HEK293 (cell line): ENCODE results near the gene ACSM3.

Source experiments
- IKZF3 ChIP-seq: fragments of 450-650 bp; IDR thresholded peaks from 2 replicates; pipeline ENCODE4 v1.5.0; 2018; ENCODE audit warnings: missing biosample characterization, mild to moderate bottlenecking, missing genetic modification characterization, moderate library complexity
- KLF8 ChIP-seq: fragments of 450-650 bp; formaldehyde crosslinking; IDR thresholded peaks from 2 replicates; pipeline ENCODE4 v1.5.1; 2016; ENCODE audit warnings: missing biosample characterization, missing genetic modification characterization
- MEIS1 ChIP-seq: sonication (generic); formaldehyde crosslinking; IDR thresholded peaks from 2 replicates; pipeline ENCODE4 v1.8.1; 2022; ENCODE audit warnings: missing genetic modification reagents, mild to moderate bottlenecking, borderline replicate concordance
- YY1 ChIP-seq: fragments of 450-650 bp; formaldehyde crosslinking; IDR thresholded peaks from 2 replicates; pipeline ENCODE4 v1.5.1; 2018; ENCODE audit warnings: missing biosample characterization, missing genetic modification characterization
- ZBTB48 ChIP-seq: fragments of 450-650 bp; formaldehyde crosslinking; IDR thresholded peaks from 2 replicates; pipeline ENCODE4 v1.5.1; 2016; ENCODE audit warnings: missing biosample characterization, missing genetic modification characterization
- ZBTB7A ChIP-seq: fragments of 450-650 bp; formaldehyde crosslinking; IDR thresholded peaks from 2 replicates; pipeline ENCODE4 v1.5.1; 2016; ENCODE audit warnings: low read depth, missing biosample characterization, missing genetic modification characterization
- ZEB2 ChIP-seq: fragments of 450-650 bp; formaldehyde crosslinking; IDR thresholded peaks from 2 replicates; pipeline ENCODE4 v1.5.1; 2016; ENCODE audit warnings: missing biosample characterization, missing genetic modification characterization
- ZFHX2 ChIP-seq: fragments of 450-650 bp; formaldehyde crosslinking; conservative IDR thresholded peaks from 2 replicates; pipeline ENCODE4 v1.5.1; 2016; ENCODE audit warnings: missing biosample characterization, missing genetic modification characterization
- ZFP69B ChIP-seq: fragments of 450-650 bp; formaldehyde crosslinking; IDR thresholded peaks from 2 replicates; pipeline ENCODE4 v1.5.1; 2016; ENCODE audit warnings: missing biosample characterization, missing genetic modification characterization
- ZNF416 ChIP-seq: fragments of 450-650 bp; formaldehyde crosslinking; IDR thresholded peaks from 2 replicates; pipeline ENCODE4 v1.5.1; 2016; ENCODE audit warnings: missing biosample characterization, missing genetic modification characterization
- ZNF473 ChIP-seq: fragments of 450-650 bp; formaldehyde crosslinking; IDR thresholded peaks from 2 replicates; pipeline ENCODE4 v1.5.1; 2017; ENCODE audit warnings: missing biosample characterization, missing genetic modification characterization
- ZNF521 ChIP-seq: fragments of 450-650 bp; formaldehyde crosslinking; IDR thresholded peaks from 2 replicates; pipeline ENCODE4 v1.5.1; 2017; ENCODE audit warnings: missing biosample characterization, mild to moderate bottlenecking, missing genetic modification characterization
- ZNF529 ChIP-seq: fragments of 450-650 bp; formaldehyde crosslinking; IDR thresholded peaks from 2 replicates; pipeline ENCODE4 v1.5.1; 2017; ENCODE audit warnings: missing genetic modification characterization, missing biosample characterization; ENCODE audit not compliant: insufficient replicate concordance
- ZNF561 ChIP-seq: fragments of 450-650 bp; IDR thresholded peaks from 2 replicates; pipeline ENCODE4 v1.5.1; 2018; ENCODE audit warnings: missing biosample characterization, missing genetic modification characterization, borderline replicate concordance
- ZNF791 ChIP-seq: fragments of 450-650 bp; formaldehyde crosslinking; IDR thresholded peaks from 2 replicates; pipeline ENCODE4 v1.5.1; 2016; ENCODE audit warnings: missing biosample characterization, missing genetic modification characterization
- ZSCAN30 ChIP-seq: fragments of 450-650 bp; IDR thresholded peaks from 2 replicates; pipeline ENCODE4 v1.5.1; 2018; ENCODE audit warnings: missing biosample characterization, mild to moderate bottlenecking, missing genetic modification characterization, moderate library complexity
- TF ChIP-seq, protein P1 (sequence below): fragments of 450-650 bp; formaldehyde crosslinking; IDR thresholded peaks from 2 replicates; pipeline ENCODE4 v1.5.1; 2016; ENCODE audit warnings: missing biosample characterization, missing genetic modification characterization
- TF ChIP-seq, protein P2 (sequence below): fragments of 450-650 bp; formaldehyde crosslinking; IDR thresholded peaks from 2 replicates; pipeline ENCODE4 v1.5.1; 2016; ENCODE audit warnings: missing biosample characterization, missing genetic modification characterization
- TF ChIP-seq, protein P3 (sequence below): fragments of 450-650 bp; formaldehyde crosslinking; IDR thresholded peaks from 2 replicates; pipeline ENCODE4 v1.5.1; 2016; ENCODE audit warnings: missing biosample characterization, missing genetic modification characterization
- TF ChIP-seq, protein P4 (sequence below): fragments of 450-650 bp; formaldehyde crosslinking; IDR thresholded peaks from 2 replicates; pipeline ENCODE4 v1.5.1; 2016; ENCODE audit warnings: missing biosample characterization, missing genetic modification characterization, borderline replicate concordance
- TF ChIP-seq, protein P5 (sequence below): fragments of 450-650 bp; formaldehyde crosslinking; IDR thresholded peaks from 2 replicates; pipeline ENCODE4 v1.5.1; 2016; ENCODE audit warnings: missing biosample characterization, missing genetic modification characterization, low read depth
- TF ChIP-seq, protein P6 (sequence below): fragments of 450-650 bp; formaldehyde crosslinking; IDR thresholded peaks from 2 replicates; pipeline ENCODE4 v1.5.1; 2016; ENCODE audit warnings: missing biosample characterization, missing genetic modification characterization
- TF ChIP-seq, protein P7 (sequence below): fragments of 450-650 bp; formaldehyde crosslinking; conservative IDR thresholded peaks from 2 replicates; pipeline ENCODE4 v1.5.1; 2016; ENCODE audit warnings: low read depth, missing biosample characterization, missing genetic modification characterization

Gene ACSM3

DNA sequence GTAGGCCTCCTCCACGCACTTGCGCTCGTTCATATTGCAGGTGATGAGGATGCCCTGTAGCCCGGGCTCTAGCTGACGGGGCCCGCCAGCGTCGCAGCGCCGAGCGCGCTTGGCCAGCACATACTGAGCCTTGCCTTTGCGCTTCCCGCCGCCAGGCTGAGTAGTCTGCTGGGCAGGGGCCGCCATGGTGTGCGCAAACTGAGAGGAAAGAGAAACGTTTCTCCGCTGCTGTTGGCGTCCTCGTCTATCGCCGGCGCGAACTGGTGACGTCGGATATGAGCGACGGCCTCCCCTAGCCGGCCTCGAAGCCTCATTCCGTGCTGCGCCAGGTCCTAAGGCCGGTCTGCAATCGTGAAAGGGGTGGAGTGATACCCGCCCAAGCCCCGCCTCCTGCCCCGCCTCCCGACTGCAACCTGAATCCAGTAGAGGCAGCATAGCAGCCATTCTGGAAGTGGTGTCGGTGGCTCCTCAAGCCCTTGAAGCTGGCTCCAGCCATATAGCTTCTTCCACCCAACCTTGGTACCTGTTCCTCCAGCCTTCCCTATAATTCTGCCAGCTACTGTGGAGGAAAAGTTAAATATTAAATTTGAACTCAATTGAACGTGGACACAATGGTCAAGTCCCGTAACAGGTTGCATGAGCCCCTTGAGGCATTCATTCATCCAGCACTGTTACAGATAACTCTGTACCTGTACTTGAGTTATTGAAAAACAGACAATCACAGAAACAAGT is 22.1 kb upstream of the ACSM3 start, which contains the start of gene THUMPD1 (continued):
- TF ChIP-seq, protein P1, sequence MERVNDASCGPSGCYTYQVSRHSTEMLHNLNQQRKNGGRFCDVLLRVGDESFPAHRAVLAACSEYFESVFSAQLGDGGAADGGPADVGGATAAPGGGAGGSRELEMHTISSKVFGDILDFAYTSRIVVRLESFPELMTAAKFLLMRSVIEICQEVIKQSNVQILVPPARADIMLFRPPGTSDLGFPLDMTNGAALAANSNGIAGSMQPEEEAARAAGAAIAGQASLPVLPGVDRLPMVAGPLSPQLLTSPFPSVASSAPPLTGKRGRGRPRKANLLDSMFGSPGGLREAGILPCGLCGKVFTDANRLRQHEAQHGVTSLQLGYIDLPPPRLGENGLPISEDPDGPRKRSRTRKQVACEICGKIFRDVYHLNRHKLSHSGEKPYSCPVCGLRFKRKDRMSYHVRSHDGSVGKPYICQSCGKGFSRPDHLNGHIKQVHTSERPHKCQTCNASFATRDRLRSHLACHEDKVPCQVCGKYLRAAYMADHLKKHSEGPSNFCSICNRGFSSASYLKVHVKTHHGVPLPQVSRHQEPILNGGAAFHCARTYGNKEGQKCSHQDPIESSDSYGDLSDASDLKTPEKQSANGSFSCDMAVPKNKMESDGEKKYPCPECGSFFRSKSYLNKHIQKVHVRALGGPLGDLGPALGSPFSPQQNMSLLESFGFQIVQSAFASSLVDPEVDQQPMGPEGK (tag by site-specific recombination) = peak; percentile 50; the same call in 1 of the 2 replicates
- TF ChIP-seq MEIS1 (CRISPR knock-in tag) = no peak
- TF ChIP-seq, protein P2, sequence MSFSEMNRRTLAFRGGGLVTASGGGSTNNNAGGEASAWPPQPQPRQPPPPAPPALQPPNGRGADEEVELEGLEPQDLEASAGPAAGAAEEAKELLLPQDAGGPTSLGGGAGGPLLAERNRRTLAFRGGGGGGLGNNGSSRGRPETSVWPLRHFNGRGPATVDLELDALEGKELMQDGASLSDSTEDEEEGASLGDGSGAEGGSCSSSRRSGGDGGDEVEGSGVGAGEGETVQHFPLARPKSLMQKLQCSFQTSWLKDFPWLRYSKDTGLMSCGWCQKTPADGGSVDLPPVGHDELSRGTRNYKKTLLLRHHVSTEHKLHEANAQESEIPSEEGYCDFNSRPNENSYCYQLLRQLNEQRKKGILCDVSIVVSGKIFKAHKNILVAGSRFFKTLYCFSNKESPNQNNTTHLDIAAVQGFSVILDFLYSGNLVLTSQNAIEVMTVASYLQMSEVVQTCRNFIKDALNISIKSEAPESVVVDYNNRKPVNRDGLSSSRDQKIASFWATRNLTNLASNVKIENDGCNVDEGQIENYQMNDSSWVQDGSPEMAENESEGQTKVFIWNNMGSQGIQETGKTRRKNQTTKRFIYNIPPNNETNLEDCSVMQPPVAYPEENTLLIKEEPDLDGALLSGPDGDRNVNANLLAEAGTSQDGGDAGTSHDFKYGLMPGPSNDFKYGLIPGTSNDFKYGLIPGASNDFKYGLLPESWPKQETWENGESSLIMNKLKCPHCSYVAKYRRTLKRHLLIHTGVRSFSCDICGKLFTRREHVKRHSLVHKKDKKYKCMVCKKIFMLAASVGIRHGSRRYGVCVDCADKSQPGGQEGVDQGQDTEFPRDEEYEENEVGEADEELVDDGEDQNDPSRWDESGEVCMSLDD = no peak
- no peak for TF ChIP-seq ZNF473 (tag by site-specific recombination)
- TF ChIP-seq, protein P3, sequence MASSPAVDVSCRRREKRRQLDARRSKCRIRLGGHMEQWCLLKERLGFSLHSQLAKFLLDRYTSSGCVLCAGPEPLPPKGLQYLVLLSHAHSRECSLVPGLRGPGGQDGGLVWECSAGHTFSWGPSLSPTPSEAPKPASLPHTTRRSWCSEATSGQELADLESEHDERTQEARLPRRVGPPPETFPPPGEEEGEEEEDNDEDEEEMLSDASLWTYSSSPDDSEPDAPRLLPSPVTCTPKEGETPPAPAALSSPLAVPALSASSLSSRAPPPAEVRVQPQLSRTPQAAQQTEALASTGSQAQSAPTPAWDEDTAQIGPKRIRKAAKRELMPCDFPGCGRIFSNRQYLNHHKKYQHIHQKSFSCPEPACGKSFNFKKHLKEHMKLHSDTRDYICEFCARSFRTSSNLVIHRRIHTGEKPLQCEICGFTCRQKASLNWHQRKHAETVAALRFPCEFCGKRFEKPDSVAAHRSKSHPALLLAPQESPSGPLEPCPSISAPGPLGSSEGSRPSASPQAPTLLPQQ = peak; percentile 75
- TF ChIP-seq ZBTB7A (tag by site-specific recombination) = no peak
- TF ChIP-seq, protein P4, sequence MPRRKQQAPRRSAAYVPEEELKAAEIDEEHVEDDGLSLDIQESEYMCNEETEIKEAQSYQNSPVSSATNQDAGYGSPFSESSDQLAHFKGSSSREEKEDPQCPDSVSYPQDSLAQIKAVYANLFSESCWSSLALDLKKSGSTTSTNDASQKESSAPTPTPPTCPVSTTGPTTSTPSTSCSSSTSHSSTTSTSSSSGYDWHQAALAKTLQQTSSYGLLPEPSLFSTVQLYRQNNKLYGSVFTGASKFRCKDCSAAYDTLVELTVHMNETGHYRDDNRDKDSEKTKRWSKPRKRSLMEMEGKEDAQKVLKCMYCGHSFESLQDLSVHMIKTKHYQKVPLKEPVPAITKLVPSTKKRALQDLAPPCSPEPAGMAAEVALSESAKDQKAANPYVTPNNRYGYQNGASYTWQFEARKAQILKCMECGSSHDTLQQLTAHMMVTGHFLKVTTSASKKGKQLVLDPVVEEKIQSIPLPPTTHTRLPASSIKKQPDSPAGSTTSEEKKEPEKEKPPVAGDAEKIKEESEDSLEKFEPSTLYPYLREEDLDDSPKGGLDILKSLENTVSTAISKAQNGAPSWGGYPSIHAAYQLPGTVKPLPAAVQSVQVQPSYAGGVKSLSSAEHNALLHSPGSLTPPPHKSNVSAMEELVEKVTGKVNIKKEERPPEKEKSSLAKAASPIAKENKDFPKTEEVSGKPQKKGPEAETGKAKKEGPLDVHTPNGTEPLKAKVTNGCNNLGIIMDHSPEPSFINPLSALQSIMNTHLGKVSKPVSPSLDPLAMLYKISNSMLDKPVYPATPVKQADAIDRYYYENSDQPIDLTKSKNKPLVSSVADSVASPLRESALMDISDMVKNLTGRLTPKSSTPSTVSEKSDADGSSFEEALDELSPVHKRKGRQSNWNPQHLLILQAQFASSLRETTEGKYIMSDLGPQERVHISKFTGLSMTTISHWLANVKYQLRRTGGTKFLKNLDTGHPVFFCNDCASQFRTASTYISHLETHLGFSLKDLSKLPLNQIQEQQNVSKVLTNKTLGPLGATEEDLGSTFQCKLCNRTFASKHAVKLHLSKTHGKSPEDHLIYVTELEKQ (tag by site-specific recombination) = no peak
- no peak for TF ChIP-seq ZNF416
- peak; percentile 88 for TF ChIP-seq KLF8 (tag by site-specific recombination)
- no peak for TF ChIP-seq ZNF529 (tag by site-specific recombination)
- no peak for TF ChIP-seq IKZF3 (tag by site-specific recombination)
- TF ChIP-seq, protein P5, sequence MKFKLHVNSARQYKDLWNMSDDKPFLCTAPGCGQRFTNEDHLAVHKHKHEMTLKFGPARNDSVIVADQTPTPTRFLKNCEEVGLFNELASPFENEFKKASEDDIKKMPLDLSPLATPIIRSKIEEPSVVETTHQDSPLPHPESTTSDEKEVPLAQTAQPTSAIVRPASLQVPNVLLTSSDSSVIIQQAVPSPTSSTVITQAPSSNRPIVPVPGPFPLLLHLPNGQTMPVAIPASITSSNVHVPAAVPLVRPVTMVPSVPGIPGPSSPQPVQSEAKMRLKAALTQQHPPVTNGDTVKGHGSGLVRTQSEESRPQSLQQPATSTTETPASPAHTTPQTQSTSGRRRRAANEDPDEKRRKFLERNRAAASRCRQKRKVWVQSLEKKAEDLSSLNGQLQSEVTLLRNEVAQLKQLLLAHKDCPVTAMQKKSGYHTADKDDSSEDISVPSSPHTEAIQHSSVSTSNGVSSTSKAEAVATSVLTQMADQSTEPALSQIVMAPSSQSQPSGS (tag by site-specific recombination) = peak; percentile 60
- TF ChIP-seq ZFHX2 (tag by site-specific recombination) = no peak
- TF ChIP-seq ZBTB48 (tag by site-specific recombination) = no peak
- no peak for TF ChIP-seq ZSCAN30 (tag by site-specific recombination)
- TF ChIP-seq YY1 (tag by site-specific recombination) = peak; percentile 65; the same call in 1 of the 2 replicates
- TF ChIP-seq ZFP69B (tag by site-specific recombination) = peak; percentile 66; the same call in 1 of the 2 replicates
- no peak for TF ChIP-seq ZNF561
- TF ChIP-seq ZNF521 (tag by site-specific recombination) = no peak
- TF ChIP-seq, protein P6, sequence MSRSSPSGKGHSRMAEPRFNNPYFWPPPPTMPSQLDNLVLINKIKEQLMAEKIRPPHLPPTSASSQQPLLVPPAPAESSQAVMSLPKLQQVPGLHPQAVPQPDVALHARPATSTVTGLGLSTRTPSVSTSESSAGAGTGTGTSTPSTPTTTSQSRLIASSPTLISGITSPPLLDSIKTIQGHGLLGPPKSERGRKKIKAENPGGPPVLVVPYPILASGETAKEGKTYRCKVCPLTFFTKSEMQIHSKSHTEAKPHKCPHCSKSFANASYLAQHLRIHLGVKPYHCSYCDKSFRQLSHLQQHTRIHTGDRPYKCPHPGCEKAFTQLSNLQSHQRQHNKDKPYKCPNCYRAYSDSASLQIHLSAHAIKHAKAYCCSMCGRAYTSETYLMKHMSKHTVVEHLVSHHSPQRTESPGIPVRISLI (tag by site-specific recombination) = no peak
- peak; percentile 80 for TF ChIP-seq ZEB2 (tag by site-specific recombination)
- no peak for TF ChIP-seq ZNF791 (tag by site-specific recombination)
- TF ChIP-seq, protein P7, sequence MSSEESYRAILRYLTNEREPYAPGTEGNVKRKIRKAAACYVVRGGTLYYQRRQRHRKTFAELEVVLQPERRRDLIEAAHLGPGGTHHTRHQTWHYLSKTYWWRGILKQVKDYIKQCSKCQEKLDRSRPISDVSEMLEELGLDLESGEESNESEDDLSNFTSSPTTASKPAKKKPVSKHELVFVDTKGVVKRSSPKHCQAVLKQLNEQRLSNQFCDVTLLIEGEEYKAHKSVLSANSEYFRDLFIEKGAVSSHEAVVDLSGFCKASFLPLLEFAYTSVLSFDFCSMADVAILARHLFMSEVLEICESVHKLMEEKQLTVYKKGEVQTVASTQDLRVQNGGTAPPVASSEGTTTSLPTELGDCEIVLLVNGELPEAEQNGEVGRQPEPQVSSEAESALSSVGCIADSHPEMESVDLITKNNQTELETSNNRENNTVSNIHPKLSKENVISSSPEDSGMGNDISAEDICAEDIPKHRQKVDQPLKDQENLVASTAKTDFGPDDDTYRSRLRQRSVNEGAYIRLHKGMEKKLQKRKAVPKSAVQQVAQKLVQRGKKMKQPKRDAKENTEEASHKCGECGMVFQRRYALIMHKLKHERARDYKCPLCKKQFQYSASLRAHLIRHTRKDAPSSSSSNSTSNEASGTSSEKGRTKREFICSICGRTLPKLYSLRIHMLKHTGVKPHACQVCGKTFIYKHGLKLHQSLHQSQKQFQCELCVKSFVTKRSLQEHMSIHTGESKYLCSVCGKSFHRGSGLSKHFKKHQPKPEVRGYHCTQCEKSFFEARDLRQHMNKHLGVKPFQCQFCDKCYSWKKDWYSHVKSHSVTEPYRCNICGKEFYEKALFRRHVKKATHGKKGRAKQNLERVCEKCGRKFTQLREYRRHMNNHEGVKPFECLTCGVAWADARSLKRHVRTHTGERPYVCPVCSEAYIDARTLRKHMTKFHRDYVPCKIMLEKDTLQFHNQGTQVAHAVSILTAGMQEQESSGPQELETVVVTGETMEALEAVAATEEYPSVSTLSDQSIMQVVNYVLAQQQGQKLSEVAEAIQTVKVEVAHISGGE (tag by site-specific recombination) = 0 out of 2 replicates have a peak, but pooled peaks have one; percentile 29
